ENCODE measurements around the gene NOXO1. TPM values are rescaled to one million over a fixed set of nuclear protein-coding genes. Genes with fewer than 3 reads are reported as not detected.

NOXO1 gene
- total RNA-seq, 1 experiment from 2014 or later = 1.7 TPM

- Histone ChIP-seq H3K4me1 (ENCODE audit: insufficient read depth, low read length) (no peaks in the 10 kb centered on the region), H2BK20ac (ENCODE audit: low read depth, low read length, poor library complexity, severe bottlenecking) (no peak within 1 kb of the TSS), H3K27ac (ENCODE audit: insufficient read length, low read depth, low read length) (no peak within 1 kb of the TSS), H4K91ac (ENCODE audit: insufficient read length, low read depth, low read length) (no peak within 1 kb of the TSS), H3K4ac (ENCODE audit: low read depth, low read length) (no peak within 1 kb of the TSS), H4K5ac (ENCODE audit: insufficient read length, low read depth, low read length) (no peak within 1 kb of the TSS), H4K20me1 (ENCODE audit: control insufficient read depth, insufficient read depth, insufficient read length) (no peaks in the 10 kb centered on the region), H3K23ac (ENCODE audit: insufficient read length, low read depth, low read length) (no peak within 1 kb of the TSS), H3K14ac (ENCODE audit: insufficient read depth, low read length) (peak within 1 kb of the TSS; percentile 86; the same call in 1 of the 2 replicates), H2AK5ac (ENCODE audit: insufficient read length, low read length) (no peak within 1 kb of the TSS), H3K18ac (ENCODE audit: insufficient read length, low read depth, low read length) (peak within 1 kb of the TSS; percentile 76), H2BK5ac (ENCODE audit: insufficient read length, low read length) (no peak within 1 kb of the TSS), H3K23me2 (ENCODE audit: insufficient read length, low read depth, low read length, poor library complexity, severe bottlenecking) (peaks cover 17% of the 10 kb centered on the region), H2BK12ac (ENCODE audit: insufficient read length, low read depth, low read length) (no peak within 1 kb of the TSS), H3K9me3 (ENCODE audit: control insufficient read depth, low read depth, low read length) (no peaks in the 10 kb centered on the region), H3K79me2 (ENCODE audit: insufficient read depth, low read length) (peaks cover 11% of the 10 kb centered on the region), H3K4me2 (ENCODE audit: insufficient read depth, insufficient read length, low read length) (peak within 1 kb of the TSS; percentile 79), H3K56ac (ENCODE audit: insufficient read length, low read depth, low read length) (no peak within 1 kb of the TSS), H3K79me1 (ENCODE audit: insufficient read depth, low read depth, low read length, poor library complexity, severe bottlenecking) (no peaks in the 10 kb centered on the region), H3K9ac (ENCODE audit: extremely low read depth, insufficient read length, low read length) (peak within 1 kb of the TSS; percentile 86), H2BK120ac (ENCODE audit: low read depth, low read length, poor library complexity, severe bottlenecking) (no peak within 1 kb of the TSS), H3K27me3 (ENCODE audit: insufficient read depth, low read length) (no peaks in the 10 kb centered on the region), H4K8ac (replicated peaks; ENCODE audit: insufficient read length, low read depth, low read length) (no peak within 1 kb of the TSS), H2BK15ac (ENCODE audit: low read depth, low read length) (no peak within 1 kb of the TSS), H2AFZ (ENCODE audit: low read length) (peak within 1 kb of the TSS; percentile 66), H3T11ph (ENCODE audit: low read length) (no peak within 1 kb of the TSS)
- peaks cover 25 to 42% of the 10 kb centered on the region in 2 experiments for H3K4me1 Mint-ChIP-seq
- no CpG with 5 or more reads among the region's 79 CpGs for WGBS (ENCODE audit: extremely low coverage, insufficient read length, low lambda C conversion rate)
- peak within 1 kb of the TSS; percentile 94 to 97 (median 96) for H3K27ac Mint-ChIP-seq
- H3K9me3 Mint-ChIP-seq = peaks cover 0 to 3% of the 10 kb centered on the region in 2 experiments; a peak in 1 of 5 replicates
- H3K36me3 Mint-ChIP-seq (ENCODE audit: insufficient read depth in 1 of 3, low read depth in 3 of 3) = peaks cover 27 to 37% (median 33%) of the 10 kb centered on the region in 3 experiments
- TF ChIP-seq CTCF (conservative IDR thresholded peaks at IDR 0.05) = peak; percentile 42; the same call in 2 of the 3 replicates
- peak; percentile 88 for DNase-seq
- peak within 1 kb of the TSS; percentile 91 to 96 for H3K4me3 Mint-ChIP-seq
- H3K27me3 Mint-ChIP-seq (ENCODE audit: low read depth) = peaks cover 25% of the 10 kb centered on the region
Measured at GRCh38 chr16:1959269-1960039, 21.8 kb downstream of the NOXO1 start, which contains the start of gene NDUFB10. NDUFB10 (plus strand) TSS chr16:1959538; CDS start chr16:1959625, 87 bp downstream.

Data from H9 (cell line).